SU-DHL-6 (cell line): ENCODE results near the gene C2orf80.

ENCODE experiments used
- EZH2phosphoT487 ChIP-seq: fragments of 200-600 bp; sonication (generic), shearing (Covaris generic); conservative IDR thresholded peaks from 2 replicates; pipeline ENCODE4 v1.6.1; 2018; ENCODE audit warnings: mild to moderate bottlenecking, antibody characterized with exemption, low read length, moderate library complexity, mixed read lengths
- TF ChIP-seq, protein P1 (sequence below): fragments of 200-600 bp; sonication (generic); IDR thresholded peaks from one replicate; pipeline ENCODE4 v1.5.1; 2017; ENCODE audit warnings: antibody characterized with exemption, mild to moderate bottlenecking, low read length, moderate library complexity; ENCODE audit not compliant: insufficient read depth, poor library complexity, severe bottlenecking

DNA sequence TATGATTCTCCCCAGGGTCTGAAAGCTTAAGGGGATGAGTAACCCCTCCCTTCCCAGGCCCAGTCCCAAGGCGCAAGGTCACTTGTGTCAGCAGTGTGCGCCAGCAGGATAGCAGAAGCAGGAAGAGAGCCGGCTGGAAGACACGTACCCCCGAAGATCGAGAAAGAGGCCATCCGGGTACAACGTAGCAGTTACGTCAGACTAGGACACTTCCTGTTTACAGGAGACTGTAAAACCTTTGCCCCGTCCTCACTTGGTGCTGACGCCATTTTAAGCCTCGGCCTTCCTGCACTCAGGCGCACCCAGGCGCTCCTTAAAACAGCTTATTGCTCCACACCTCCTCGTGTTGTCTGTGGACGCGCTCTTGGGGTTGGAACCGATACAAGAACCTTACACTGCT is 50.4 kb downstream of the C2orf80 start:
- TF ChIP-seq, protein P1, sequence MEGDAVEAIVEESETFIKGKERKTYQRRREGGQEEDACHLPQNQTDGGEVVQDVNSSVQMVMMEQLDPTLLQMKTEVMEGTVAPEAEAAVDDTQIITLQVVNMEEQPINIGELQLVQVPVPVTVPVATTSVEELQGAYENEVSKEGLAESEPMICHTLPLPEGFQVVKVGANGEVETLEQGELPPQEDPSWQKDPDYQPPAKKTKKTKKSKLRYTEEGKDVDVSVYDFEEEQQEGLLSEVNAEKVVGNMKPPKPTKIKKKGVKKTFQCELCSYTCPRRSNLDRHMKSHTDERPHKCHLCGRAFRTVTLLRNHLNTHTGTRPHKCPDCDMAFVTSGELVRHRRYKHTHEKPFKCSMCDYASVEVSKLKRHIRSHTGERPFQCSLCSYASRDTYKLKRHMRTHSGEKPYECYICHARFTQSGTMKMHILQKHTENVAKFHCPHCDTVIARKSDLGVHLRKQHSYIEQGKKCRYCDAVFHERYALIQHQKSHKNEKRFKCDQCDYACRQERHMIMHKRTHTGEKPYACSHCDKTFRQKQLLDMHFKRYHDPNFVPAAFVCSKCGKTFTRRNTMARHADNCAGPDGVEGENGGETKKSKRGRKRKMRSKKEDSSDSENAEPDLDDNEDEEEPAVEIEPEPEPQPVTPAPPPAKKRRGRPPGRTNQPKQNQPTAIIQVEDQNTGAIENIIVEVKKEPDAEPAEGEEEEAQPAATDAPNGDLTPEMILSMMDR, result no peak
- no peak for TF ChIP-seq EZH2phosphoT487
